A549 (cell line): Measurements from ENCODE around the gene TRAPPC4. TPM values are rescaled to one million over a fixed set of nuclear protein-coding genes. Genes with fewer than 3 reads are reported as not detected.
"Not testable (repeated sequence)": the region's sequence is repeated elsewhere in the genome, so short reads cannot be mapped to it uniquely, and the experiment has no call there.

Experiments
- ATAC-seq, 2 experiments: fragments of 200-7000 bp in 1 of 2; fragments of >200 bp in 1 of 2; cut with Nextera tagmentation in 1 of 2; cut with Tn5 transposase in 1 of 2; 3 replicates each; pipeline versions ENCODE4 v1.8.0 to v1.9.1; 2018 to 2020; ENCODE audit warnings: mild to moderate bottlenecking in 1 of 2, moderate library complexity in 1 of 2
- CTCF ChIA-PET: fragments of 300-600 bp; sonication (Branson Sonifier 250); formaldehyde crosslinking; extraction: SDS; loops from one replicate; lab custom pipeline; 2021; ENCODE audit warnings: antibody characterized with exemption, inconsistent platforms; lab: Yijun Ruan, JAX
- POLR2A ChIA-PET: fragments of 350-600 bp; formaldehyde crosslinking; extraction: SDS; loops from one replicate; lab custom pipeline; 2021; ENCODE audit warnings: antibody characterized with exemption, inconsistent platforms; lab: Yijun Ruan, JAX
- DNase-seq, 2 experiments: peaks; one replicate each; pipeline versions ENCODE4 v3.0.0 to v3.0.0-alpha.2; 2011 to 2016; ENCODE audit warnings: low read depth in 1 of 2, low spot score in 1 of 2
- FAIRE-seq: peaks from 2 replicates; lab custom pipeline; 2011; peaks lifted over from hg19 to GRCh38; lab: Jason Lieb, UNC
- H3K27ac ChIP-seq, 2 experiments: fragments of >200 bp; sonication (Bioruptor Twin); formaldehyde crosslinking; 3 replicates each; pipeline ENCODE4 v1.5.1; 2016 to 2017
- H3K4me1 ChIP-seq: fragments of >200 bp; sonication (Bioruptor Twin); formaldehyde crosslinking; 3 replicates; pipeline ENCODE4 v1.6.1; 2016
- H3K4me2 ChIP-seq: fragments of >200 bp; sonication (Bioruptor Twin); formaldehyde crosslinking; 3 replicates; pipeline ENCODE4 v1.6.1; 2016
- H3K4me3 ChIP-seq: fragments of >200 bp; sonication (Bioruptor Twin); formaldehyde crosslinking; 3 replicates; pipeline ENCODE4 v1.5.1; 2016
- H3K9me3 ChIP-seq: fragments of >200 bp; sonication (Bioruptor Twin); formaldehyde crosslinking; 3 replicates; pipeline ENCODE4 v1.6.1; 2016
- BHLHE40 ChIP-seq: IDR thresholded peaks from 2 replicates; pipeline ENCODE4 v1.6.1; 2012; ENCODE audit warnings: low read depth, low read length, inconsistent platforms
- CBX8 ChIP-seq: fragments of 200-600 bp; sonication (generic); IDR thresholded peaks from 2 replicates; pipeline ENCODE4 v1.6.1; 2016
- CEBPB ChIP-seq, 2 experiments: fragments of >200 bp in 1 of 2; sonication (Bioruptor Twin) in 1 of 2; formaldehyde crosslinking in 1 of 2; IDR thresholded peaks; 2 replicates each; pipeline ENCODE4 v1.6.1; 2012 to 2016
- CHD2 ChIP-seq: fragments of 150-350 bp; IDR thresholded peaks from 2 replicates; pipeline ENCODE4 v1.6.1; 2014; ENCODE audit warnings: low read length; ENCODE audit not compliant: partially characterized antibody
- EHMT2 ChIP-seq: fragments of 200-600 bp; sonication (generic); IDR thresholded peaks from 2 replicates; pipeline ENCODE4 v1.6.1; 2016; ENCODE audit warnings: antibody characterized with exemption, low read depth, mild to moderate bottlenecking, moderate library complexity
- EP300 ChIP-seq, 2 experiments: fragments of >200 bp; sonication (Bioruptor Twin); formaldehyde crosslinking; IDR thresholded peaks; 2 replicates in 1 of 2; 3 replicates in 1 of 2; pipeline ENCODE4 v1.6.1; 2016 to 2017
- ESRRA ChIP-seq: fragments of 150-350 bp; IDR thresholded peaks from 2 replicates; pipeline ENCODE4 v1.6.1; 2014; ENCODE audit warnings: mild to moderate bottlenecking, low read length, borderline replicate concordance
- FOSB ChIP-seq: fragments of 250-450 bp; sonication (Bioruptor Pico); IDR thresholded peaks from 2 replicates; pipeline ENCODE4 v1.5.0; 2020; ENCODE audit warnings: mild to moderate bottlenecking, moderate library complexity
- FOSL2 ChIP-seq, 2 experiments: fragments of 450-650 bp in 1 of 2; fragments of >200 bp in 1 of 2; sonication (Bioruptor Twin) in 1 of 2; formaldehyde crosslinking; IDR thresholded peaks; 2 replicates each; pipeline versions ENCODE4 v1.5.0 to v1.6.1; 2016 to 2020; ENCODE audit warnings: mild to moderate bottlenecking in 1 of 2, moderate library complexity in 1 of 2
- FOXS1 ChIP-seq: fragments of 250-450 bp; sonication (Bioruptor Pico); IDR thresholded peaks from 2 replicates; pipeline ENCODE4 v1.5.0; 2020; ENCODE audit warnings: mild to moderate bottlenecking, moderate library complexity
- GATA3 ChIP-seq: IDR thresholded peaks from 2 replicates; pipeline ENCODE4 v1.6.1; 2012; ENCODE audit warnings: borderline replicate concordance
- HEYL ChIP-seq: fragments of 250-450 bp; sonication (Bioruptor Pico); IDR thresholded peaks from 2 replicates; pipeline ENCODE4 v1.8.0; 2021; ENCODE audit warnings: mild to moderate bottlenecking, moderate library complexity
- HOXA7 ChIP-seq: fragments of 250-450 bp; sonication (Bioruptor Pico); IDR thresholded peaks from 2 replicates; pipeline ENCODE4 v1.5.0; 2020; ENCODE audit warnings: mild to moderate bottlenecking, moderate library complexity
- HOXB13 ChIP-seq: fragments of 250-450 bp; sonication (Bioruptor Pico); IDR thresholded peaks from 2 replicates; pipeline ENCODE4 v1.5.0; 2020; ENCODE audit warnings: low read depth, mild to moderate bottlenecking, moderate library complexity
- JUNB ChIP-seq: fragments of >200 bp; sonication (Bioruptor Twin); formaldehyde crosslinking; IDR thresholded peaks from 2 replicates; pipeline ENCODE4 v1.6.1; 2016
- KDM5A ChIP-seq: fragments of 200-600 bp; sonication (generic); IDR thresholded peaks from 2 replicates; pipeline ENCODE4 v1.6.1; 2016; ENCODE audit warnings: antibody characterized with exemption, mild to moderate bottlenecking
- MAFK ChIP-seq: fragments of 450-650 bp; IDR thresholded peaks from 2 replicates; pipeline ENCODE4 v1.6.1; 2014; ENCODE audit not compliant: partially characterized antibody
- MAZ ChIP-seq: fragments of 150-350 bp; IDR thresholded peaks from 2 replicates; pipeline ENCODE4 v1.6.1; 2014; ENCODE audit warnings: antibody characterized with exemption, low read depth, low read length, borderline replicate concordance
- NFE2L2 ChIP-seq: fragments of 150-350 bp; conservative IDR thresholded peaks from 2 replicates; pipeline ENCODE4 v1.6.1; 2014; ENCODE audit warnings: low read length
- PHF8 ChIP-seq: fragments of 200-600 bp; sonication (generic); IDR thresholded peaks from 2 replicates; pipeline ENCODE4 v1.6.1; 2016; ENCODE audit warnings: low read depth, mild to moderate bottlenecking, antibody characterized with exemption, moderate library complexity, borderline replicate concordance
- POLR2AphosphoS2 ChIP-seq: conservative IDR thresholded peaks from 2 replicates; pipeline ENCODE4 v1.6.1; 2012; ENCODE audit warnings: low read length, improper control_type of control experiment, inconsistent platforms
- RARB ChIP-seq: fragments of 250-450 bp; sonication (Bioruptor Pico); IDR thresholded peaks from 2 replicates; pipeline ENCODE4 v1.8.0; 2021; ENCODE audit warnings: mild to moderate bottlenecking, moderate library complexity
- RNF2 ChIP-seq: fragments of 200-600 bp; sonication (generic); IDR thresholded peaks from 2 replicates; pipeline ENCODE4 v1.6.1; 2016; ENCODE audit warnings: low read depth, mild to moderate bottlenecking, antibody characterized with exemption, moderate library complexity, borderline replicate concordance
- SMC3 ChIP-seq: fragments of >200 bp; sonication (Bioruptor Twin); formaldehyde crosslinking; IDR thresholded peaks from 3 replicates; pipeline ENCODE4 v1.6.1; 2018; ENCODE audit warnings: inconsistent platforms
- SREBF2 ChIP-seq: fragments of 450-650 bp; IDR thresholded peaks from 2 replicates; pipeline ENCODE4 v1.6.1; 2014; ENCODE audit warnings: mild to moderate bottlenecking, moderate library complexity
- TP53 ChIP-seq: fragments of 250-450 bp; sonication (Bioruptor Pico); IDR thresholded peaks from 2 replicates; pipeline ENCODE4 v1.5.0; 2021; ENCODE audit warnings: mild to moderate bottlenecking, moderate library complexity
- ZC3H11A ChIP-seq: fragments of 450-650 bp; IDR thresholded peaks from 2 replicates; pipeline ENCODE4 v1.6.1; 2014; ENCODE audit warnings: antibody characterized with exemption, mild to moderate bottlenecking
- WGBS: methylation state at CpG from one replicate; pipeline ENCODE4 v1.1.6; 2017; ENCODE audit errors: missing lambda C conversion rate; 5-methylcytosine and 5-hydroxymethylcytosine counted together
- polyA plus RNA-seq, 4 experiments: library from polyadenylated mRNA; depleted of rRNA in 3 of 4; stranded (reverse); fragments of >200 nt; fragmentation: RNase III in 1 of 4; extraction: RNeasy Plus Mini Kit Qiagen cat#74134 plus additional on column Dnase treatment in 1 of 4; gene quantifications; 2 replicates in 3 of 4; 3 replicates in 1 of 4; pipeline ENCODE4 v1.2.3, GENCODE V29; 2011 to 2017
- TF ChIP-seq, protein P1 (sequence below): fragments of >200 bp; sonication (Bioruptor Twin); formaldehyde crosslinking; IDR thresholded peaks from 2 replicates; pipeline ENCODE4 v1.6.1; 2016
- TF ChIP-seq, protein P2 (sequence below): fragments of 250-450 bp; sonication (Bioruptor Pico); IDR thresholded peaks from 2 replicates; pipeline ENCODE4 v1.5.0; 2020; ENCODE audit warnings: low read depth, mild to moderate bottlenecking, moderate library complexity

Gene TRAPPC4
- polyA plus RNA-seq, 2 of the 4 experiments (the other 2 are of a cell fraction), result 71.6 to 77.7 TPM

DNA sequence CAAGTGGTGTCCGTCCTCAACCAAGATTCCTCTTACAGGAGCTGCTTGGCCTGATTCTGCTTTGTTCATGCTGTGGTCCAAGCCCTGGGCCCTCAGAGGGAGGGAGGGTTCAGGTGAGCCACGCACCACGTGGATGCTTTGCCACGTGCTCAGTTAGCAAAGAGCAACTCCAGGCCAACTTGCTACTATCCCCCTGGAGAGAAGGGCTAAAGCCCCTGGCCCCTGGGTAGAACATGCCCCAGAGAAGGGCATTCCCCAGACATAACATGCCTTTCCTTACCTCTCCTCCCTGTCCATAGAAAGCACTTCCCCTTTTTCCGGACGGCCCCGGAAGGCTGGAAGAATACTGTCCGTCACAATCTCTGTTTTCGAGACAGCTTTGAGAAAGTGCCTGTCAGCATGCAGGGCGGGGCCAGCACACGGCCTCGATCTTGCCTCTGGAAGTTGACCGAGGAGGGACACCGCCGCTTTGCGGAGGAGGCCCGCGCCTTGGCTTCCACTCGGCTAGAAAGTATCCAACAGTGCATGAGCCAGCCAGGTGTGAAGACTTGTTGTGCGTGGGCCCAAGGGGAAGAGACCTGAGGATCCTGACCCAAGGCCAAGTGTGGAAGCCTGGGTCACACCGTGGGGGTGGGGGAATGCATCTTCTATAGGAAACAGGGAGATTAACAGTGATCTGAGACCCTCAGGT, 38.2 kb upstream of the TRAPPC4 start:
- FAIRE-seq, result no peak
- no peak overlapping the region for H3K27ac ChIP-seq
- H3K4me3 ChIP-seq, result no peak overlapping the region
- WGBS, result 76% methylated on average over 16 of the region's 21 CpGs
- ATAC-seq, result no peak
- ChIA-PET POLR2A (no interaction called here), CTCF (no interaction called here)
- no peaks in the 10 kb centered on the region for H3K4me1 ChIP-seq
- TF ChIP-seq FOSB (CRISPR knock-in tag), result no peak
- TF ChIP-seq ESRRA, result no peak
- no peak for TF ChIP-seq FOSL2 (IDR thresholded peaks at IDR 0.05)
- no peak for TF ChIP-seq FOSL2 (CRISPR knock-in tag; IDR thresholded peaks at IDR 0.05)
- TF ChIP-seq HEYL (CRISPR knock-in tag), result no peak
- TF ChIP-seq CEBPB (IDR thresholded peaks at IDR 0.05), result no peak
- TF ChIP-seq MAZ, result no peak
- no peak for TF ChIP-seq EHMT2
- no peak for TF ChIP-seq NFE2L2
- no peak for TF ChIP-seq EP300 (IDR thresholded peaks at IDR 0.05)
- no peak for TF ChIP-seq SMC3
- TF ChIP-seq, protein P1, sequence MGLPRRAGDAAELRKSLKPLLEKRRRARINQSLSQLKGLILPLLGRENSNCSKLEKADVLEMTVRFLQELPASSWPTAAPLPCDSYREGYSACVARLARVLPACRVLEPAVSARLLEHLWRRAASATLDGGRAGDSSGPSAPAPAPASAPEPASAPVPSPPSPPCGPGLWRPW, result no peak
- TF ChIP-seq CBX8, result no peak
- no peaks in the 10 kb centered on the region for H3K9me3 ChIP-seq
- H3K4me2 ChIP-seq, result no peak overlapping the region
- no peak for DNase-seq

DNA sequence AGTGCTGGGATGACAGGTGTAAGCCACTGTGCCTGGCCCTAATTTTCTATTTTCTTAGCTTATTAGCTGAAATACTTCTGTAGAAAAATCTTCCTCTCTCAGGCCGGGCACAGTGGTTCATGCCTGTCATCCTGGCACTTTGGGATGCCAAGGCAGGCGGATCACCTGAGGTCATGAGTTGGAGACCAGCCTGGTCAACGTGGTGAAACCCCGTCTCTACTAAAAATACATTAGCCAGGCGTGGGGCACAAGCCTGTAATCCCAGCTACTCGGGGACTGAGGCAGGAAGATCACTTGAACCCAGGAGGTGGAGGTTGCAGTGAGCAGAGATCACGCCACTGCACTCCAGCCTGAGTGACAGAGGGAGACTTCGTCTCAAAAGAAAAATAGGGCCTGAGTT, 34.2 kb upstream of the TRAPPC4 start:
- WGBS, result 72% methylated on average over 8 of the region's 8 CpGs
- POLR2A ChIA-PET, H3K27ac ChIP-seq, FAIRE-seq, H3K4me1 ChIP-seq, H3K4me3 ChIP-seq, ATAC-seq, H3K4me2 ChIP-seq, DNase-seq, H3K9me3 ChIP-seq: not testable (repeated sequence)
- CTCF ChIA-PET, result interaction anchor here (0.5 to 2.0 kb wide), 3 partner anchors 36 to 294 kb away, joined by 3 to 7 read pairs (median 5); no protein-coding TSS in a partner anchor

DNA sequence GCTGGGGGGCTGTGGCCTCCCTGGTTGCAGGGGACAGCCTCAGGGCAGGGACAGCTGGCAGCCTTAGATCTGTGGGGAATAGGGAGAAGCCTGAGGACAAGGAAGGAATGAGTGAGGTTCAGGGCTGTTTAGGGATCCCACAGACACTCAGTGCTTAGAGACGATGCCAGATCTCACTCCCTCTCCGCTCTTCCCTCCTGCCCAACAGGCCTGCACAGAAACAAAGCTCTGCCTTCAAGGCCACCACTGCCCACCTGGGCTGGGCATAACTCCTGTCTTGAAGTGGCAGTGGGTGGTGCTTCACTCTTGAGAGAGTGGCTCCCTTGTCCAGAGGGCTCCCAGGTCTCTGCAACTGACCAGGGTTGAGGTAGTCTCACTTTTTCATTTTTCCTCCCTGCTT, 33.7 kb upstream of the TRAPPC4 start:
- POLR2A ChIA-PET, result no interaction called here
- no peak overlapping the region for H3K27ac ChIP-seq
- no peak for DNase-seq
- H3K4me1 ChIP-seq, result no peaks in the 10 kb centered on the region
- no peak overlapping the region for H3K4me2 ChIP-seq
- CTCF ChIA-PET, result interaction anchor here (0.5 to 2.0 kb wide), 4 partner anchors 28 to 295 kb away, joined by 3 to 7 read pairs (median 5); no protein-coding TSS in a partner anchor
- no peak; a peak in 1 of 6 replicates for ATAC-seq
- TF ChIP-seq SREBF2 (no peak), KDM5A (no peak), RNF2 (no peak), BHLHE40 (no peak), MAFK (no peak), GATA3 (no peak), RARB (CRISPR knock-in tag) (no peak), TP53 (no peak), PHF8 (no peak), JUNB (no peak), ZC3H11A (no peak), CEBPB (IDR thresholded peaks at IDR 0.05) (no peak), ESRRA (no peak), FOXS1 (no peak), HOXA7 (CRISPR knock-in tag) (no peak), HOXB13 (CRISPR knock-in tag) (no peak), POLR2AphosphoS2 (no peak), CHD2 (no peak)
- TF ChIP-seq, protein P2, sequence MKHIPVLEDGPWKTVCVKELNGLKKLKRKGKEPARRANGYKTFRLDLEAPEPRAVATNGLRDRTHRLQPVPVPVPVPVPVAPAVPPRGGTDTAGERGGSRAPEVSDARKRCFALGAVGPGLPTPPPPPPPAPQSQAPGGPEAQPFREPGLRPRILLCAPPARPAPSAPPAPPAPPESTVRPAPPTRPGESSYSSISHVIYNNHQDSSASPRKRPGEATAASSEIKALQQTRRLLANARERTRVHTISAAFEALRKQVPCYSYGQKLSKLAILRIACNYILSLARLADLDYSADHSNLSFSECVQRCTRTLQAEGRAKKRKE (CRISPR knock-in tag), result no peak
- TF ChIP-seq, protein P1, result no peak
- H3K4me3 ChIP-seq, result no peak overlapping the region
- FAIRE-seq, result no peak
- no peaks in the 10 kb centered on the region for H3K9me3 ChIP-seq
- WGBS, result 95% methylated on average over 2 of the region's 2 CpGs
